Measurements from ENCODE around the gene COL15A1. TPM values are rescaled to one million over a fixed set of nuclear protein-coding genes. Genes with fewer than 3 reads are reported as not detected.

The COL15A1 gene
- total RNA-seq, 4 donors from 2014 or later = 4.6 to 51.9 (median 10.7) TPM

DNA sequence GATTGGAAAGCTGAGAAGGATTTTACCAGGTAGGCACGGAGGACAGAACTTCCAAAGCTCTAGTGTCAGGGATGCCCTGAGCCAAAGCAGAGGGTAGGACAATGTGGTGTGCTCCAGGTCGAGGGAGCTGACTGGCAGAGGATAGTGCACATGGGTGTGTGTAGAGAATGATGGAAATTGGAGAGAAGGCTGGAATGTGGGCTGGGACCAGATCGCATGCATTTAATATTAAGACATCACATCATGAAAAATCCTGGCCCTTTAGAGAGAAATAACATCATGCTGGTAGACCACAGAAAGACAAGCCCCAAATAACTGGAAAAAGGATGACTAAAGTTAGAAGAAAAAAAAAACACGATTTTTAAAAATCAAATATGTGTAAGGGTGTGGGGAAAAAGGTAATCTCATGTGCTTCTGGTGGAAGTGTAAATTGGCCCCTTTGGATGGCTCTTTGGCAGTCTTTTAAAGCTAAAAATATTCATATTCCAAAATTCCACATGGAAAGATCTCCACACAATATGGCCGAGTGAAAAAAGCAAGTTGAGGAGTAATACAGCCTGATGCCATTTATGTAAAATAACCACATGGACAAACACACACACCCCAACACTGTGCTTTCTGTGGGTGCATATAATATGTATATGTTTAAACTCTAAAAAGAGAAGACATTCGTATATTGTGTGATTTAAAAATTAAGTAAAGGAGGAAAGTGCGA is 94.2 kb downstream of the COL15A1 start:
- intact Hi-C loops (cut with DNase I; ENCODE audit: low total_unique reads) = no loop called here
- in situ Hi-C loops (cut with MboI; ENCODE audit: low pct_ligation_motif_present in 1 of 4, low pct_unique_long_range_greater_than_20kb in 1 of 4, low sequenced_read_pairs in 3 of 4) = no loop called here
- Histone ChIP-seq H3K4me1 (peaks cover 0 to 4% (median 0%) of the 10 kb centered on the region in 4 donors), H3K27ac (no peak overlapping the region), H3K27me3 (no peaks in the 10 kb centered on the region), H3K9me3 (no peaks in the 10 kb centered on the region), H3K4me3 (no peak overlapping the region), H3K36me3 (no peaks in the 10 kb centered on the region)
- TF ChIP-seq EP300 (IDR thresholded peaks at IDR 0.05; ENCODE audit: low read depth) (no peak), POLR2A (IDR thresholded peaks at IDR 0.05) (no peak), POLR2AphosphoS5 (IDR thresholded peaks at IDR 0.05) (no peak)
- TF ChIP-seq, protein P1, sequence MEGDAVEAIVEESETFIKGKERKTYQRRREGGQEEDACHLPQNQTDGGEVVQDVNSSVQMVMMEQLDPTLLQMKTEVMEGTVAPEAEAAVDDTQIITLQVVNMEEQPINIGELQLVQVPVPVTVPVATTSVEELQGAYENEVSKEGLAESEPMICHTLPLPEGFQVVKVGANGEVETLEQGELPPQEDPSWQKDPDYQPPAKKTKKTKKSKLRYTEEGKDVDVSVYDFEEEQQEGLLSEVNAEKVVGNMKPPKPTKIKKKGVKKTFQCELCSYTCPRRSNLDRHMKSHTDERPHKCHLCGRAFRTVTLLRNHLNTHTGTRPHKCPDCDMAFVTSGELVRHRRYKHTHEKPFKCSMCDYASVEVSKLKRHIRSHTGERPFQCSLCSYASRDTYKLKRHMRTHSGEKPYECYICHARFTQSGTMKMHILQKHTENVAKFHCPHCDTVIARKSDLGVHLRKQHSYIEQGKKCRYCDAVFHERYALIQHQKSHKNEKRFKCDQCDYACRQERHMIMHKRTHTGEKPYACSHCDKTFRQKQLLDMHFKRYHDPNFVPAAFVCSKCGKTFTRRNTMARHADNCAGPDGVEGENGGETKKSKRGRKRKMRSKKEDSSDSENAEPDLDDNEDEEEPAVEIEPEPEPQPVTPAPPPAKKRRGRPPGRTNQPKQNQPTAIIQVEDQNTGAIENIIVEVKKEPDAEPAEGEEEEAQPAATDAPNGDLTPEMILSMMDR (IDR thresholded peaks at IDR 0.05) = no peak
- DNase-seq = no peak
- WGBS, 2 donors (ENCODE audit: low coverage in 1 of 2) = 78 to 80% methylated on average over 7 of the region's 7 CpGs

DNA sequence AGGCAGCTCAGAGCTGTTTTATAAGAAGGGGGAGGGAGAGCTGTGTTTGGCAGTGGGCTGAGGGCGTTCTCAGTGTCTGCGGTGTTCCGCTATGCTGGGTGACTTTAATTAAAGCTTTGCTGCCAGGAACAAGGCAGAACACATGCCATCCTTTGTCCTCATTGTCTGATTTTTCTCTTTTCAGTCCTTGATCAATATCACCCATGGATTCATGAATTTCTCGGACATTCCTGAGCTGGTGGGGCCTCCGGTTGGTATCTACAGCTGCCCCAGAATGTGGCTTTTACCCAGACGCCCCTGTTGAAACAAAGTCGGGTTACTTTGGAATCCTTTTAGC is 94.7 kb downstream of the COL15A1 start:
- DNase-seq = no peak
- Histone ChIP-seq H3K9me3 (no peaks in the 10 kb centered on the region), H3K4me1 (peaks cover 0 to 4% (median 0%) of the 10 kb centered on the region in 4 donors), H3K36me3 (no peaks in the 10 kb centered on the region), H3K27me3 (no peaks in the 10 kb centered on the region), H3K27ac (no peak overlapping the region), H3K4me3 (no peak overlapping the region)
- in situ Hi-C loops (cut with MboI; ENCODE audit: low pct_ligation_motif_present in 1 of 4, low pct_unique_long_range_greater_than_20kb in 1 of 4, low sequenced_read_pairs in 3 of 4) (no loop called here), intact Hi-C loops (cut with DNase I; ENCODE audit: low total_unique reads) (no loop called here)
- no peak for TF ChIP-seq POLR2A (IDR thresholded peaks at IDR 0.05)
- no peak for TF ChIP-seq POLR2AphosphoS5 (IDR thresholded peaks at IDR 0.05)
- TF ChIP-seq, protein P1 (IDR thresholded peaks at IDR 0.05) = no peak
- TF ChIP-seq EP300 (IDR thresholded peaks at IDR 0.05; ENCODE audit: low read depth) = no peak
- WGBS, 2 donors (ENCODE audit: low coverage in 1 of 2) = 90 to 100% methylated on average over 1 to 7 of the region's 7 CpGs

DNA sequence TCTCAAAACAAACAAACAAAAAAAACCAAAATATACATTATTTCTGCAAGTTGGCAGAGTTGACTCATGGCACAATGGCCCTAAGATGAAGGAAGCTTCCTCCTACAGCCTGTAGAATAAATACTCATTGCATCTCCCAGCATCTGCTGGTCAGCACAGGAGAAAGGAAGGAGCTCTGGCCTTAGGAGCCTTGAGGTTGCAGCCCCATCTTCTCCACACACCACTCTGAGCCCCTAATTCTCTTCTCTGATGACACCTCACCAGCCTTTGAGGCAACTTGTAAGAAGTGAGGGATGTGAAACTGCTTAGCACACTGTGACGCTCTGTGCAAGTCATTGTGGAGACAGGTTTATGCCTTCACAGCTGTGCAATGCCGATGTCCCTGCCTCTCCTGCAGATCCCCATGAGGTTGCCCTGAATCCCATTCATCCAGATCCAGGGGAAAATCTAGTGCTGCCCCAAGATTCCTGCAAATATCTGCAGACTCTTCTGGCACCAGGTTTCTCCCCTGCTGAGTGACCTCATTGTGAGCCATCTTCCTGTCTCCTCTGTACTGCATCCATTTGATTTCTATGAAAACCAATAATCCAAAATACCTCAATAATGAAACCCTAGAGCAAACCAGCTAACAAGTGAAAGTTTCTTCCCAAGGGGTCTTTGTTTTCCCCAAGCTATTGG is 95.9 kb downstream of the COL15A1 start:
- in situ Hi-C loops (cut with MboI; ENCODE audit: low pct_ligation_motif_present in 1 of 4, low pct_unique_long_range_greater_than_20kb in 1 of 4, low sequenced_read_pairs in 3 of 4) = no loop called here
- DNase-seq = no peak
- Histone ChIP-seq H3K27me3 (no peaks in the 10 kb centered on the region), H3K9me3 (no peaks in the 10 kb centered on the region), H3K4me1 (peaks cover 0 to 4% (median 0%) of the 10 kb centered on the region in 4 donors), H3K36me3 (no peaks in the 10 kb centered on the region), H3K4me3 (no peak overlapping the region), H3K27ac (no peak overlapping the region)
- no peak for TF ChIP-seq POLR2A (IDR thresholded peaks at IDR 0.05)
- TF ChIP-seq EP300 (IDR thresholded peaks at IDR 0.05; ENCODE audit: low read depth) = no peak
- TF ChIP-seq POLR2AphosphoS5 (IDR thresholded peaks at IDR 0.05) = no peak
- TF ChIP-seq, protein P1 (IDR thresholded peaks at IDR 0.05) = no peak
- WGBS, 2 donors (ENCODE audit: low coverage in 1 of 2) = 20 to 54% methylated on average over 1 to 2 of the region's 2 CpGs
- intact Hi-C loops (cut with DNase I; ENCODE audit: low total_unique reads) = no loop called here

DNA sequence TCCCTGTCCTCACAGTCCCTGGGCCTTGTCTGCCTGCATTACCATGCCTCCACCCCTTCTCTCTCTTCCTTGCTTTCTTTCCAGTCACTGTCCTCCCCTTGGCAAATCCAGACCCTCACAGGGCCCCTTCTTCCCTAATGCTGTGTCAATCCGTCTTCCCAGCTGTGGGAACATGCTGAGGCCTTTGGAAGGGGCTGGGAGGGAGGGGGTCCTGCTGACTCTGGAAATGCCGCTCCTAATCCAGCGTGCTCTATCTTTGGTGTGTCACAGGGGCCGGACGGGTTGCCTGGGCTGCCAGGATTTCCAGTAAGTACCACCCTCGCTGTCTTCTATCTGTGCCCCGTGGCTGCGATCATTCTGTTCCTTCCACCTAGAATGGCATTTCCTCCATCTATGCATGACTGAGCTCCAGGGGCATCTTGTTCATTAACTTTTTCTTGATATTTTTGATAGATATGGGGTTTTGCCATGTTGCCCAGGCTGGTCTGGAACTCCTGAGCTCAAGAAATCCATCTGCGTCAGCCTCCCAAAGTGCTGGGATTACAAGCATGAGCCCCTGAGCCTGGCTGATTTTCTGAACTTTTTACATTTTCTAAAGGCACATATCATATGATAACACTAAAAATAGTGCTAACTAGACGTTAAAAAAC is 96.7 kb downstream of the COL15A1 start:
- Histone ChIP-seq H3K4me1 (peaks cover 0 to 4% (median 0%) of the 10 kb centered on the region in 4 donors), H3K27me3 (no peaks in the 10 kb centered on the region), H3K4me3 (no peak overlapping the region), H3K36me3 (no peaks in the 10 kb centered on the region), H3K27ac (peak overlapping the region in 3 of 4 donors; percentile 1 to 51 (median 14)), H3K9me3 (no peaks in the 10 kb centered on the region)
- 82 to 90% methylated on average over 8 to 10 of the region's 10 CpGs for WGBS, 2 donors (ENCODE audit: low coverage in 1 of 2)
- intact Hi-C loops (cut with DNase I; ENCODE audit: low total_unique reads) (no loop called here), in situ Hi-C loops (cut with MboI; ENCODE audit: low pct_ligation_motif_present in 1 of 4, low pct_unique_long_range_greater_than_20kb in 1 of 4, low sequenced_read_pairs in 3 of 4) (no loop called here)
- no peak for DNase-seq
- TF ChIP-seq POLR2A (IDR thresholded peaks at IDR 0.05) (no peak), EP300 (IDR thresholded peaks at IDR 0.05; ENCODE audit: low read depth) (no peak), POLR2AphosphoS5 (IDR thresholded peaks at IDR 0.05) (no peak)
- TF ChIP-seq, protein P1 (IDR thresholded peaks at IDR 0.05) = no peak

Data from transverse colon (tissue), 4 donors.